ENCODE measurements around the gene OPCML.

Gene OPCML

DNA sequence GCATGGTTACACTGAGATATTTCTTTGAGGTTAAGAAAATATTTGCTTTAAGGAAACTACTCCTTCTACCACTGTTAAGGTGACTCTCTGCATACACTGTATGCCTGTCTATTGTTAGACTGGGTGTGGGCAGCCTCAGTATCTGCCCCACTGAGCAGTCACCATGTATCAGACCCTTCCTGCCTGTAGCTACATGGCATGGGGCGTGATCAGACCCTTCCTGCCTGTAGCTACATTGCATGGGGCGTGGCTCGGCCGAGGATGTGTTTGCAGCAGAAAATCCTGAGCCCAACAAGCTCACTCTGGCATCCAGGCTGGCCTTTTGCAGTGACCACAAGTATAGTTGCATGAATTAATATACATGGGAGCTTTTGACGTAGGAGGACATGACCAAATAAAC is 669.4 kb downstream of the OPCML start:
- H3K4me2 ChIP-seq (ENCODE audit: low read depth, low read length, poor library complexity, severe bottlenecking) = no peak overlapping the region
- no peaks in the 10 kb centered on the region for H3K9me3 ChIP-seq (ENCODE audit: insufficient read depth, low read length)
- H4K20me1 ChIP-seq (ENCODE audit: low read depth, low read length) = no peaks in the 10 kb centered on the region
- no peak for TF ChIP-seq EZH2phosphoT487 (conservative IDR thresholded peaks at IDR 0.05; ENCODE audit: low read length)
- TF ChIP-seq, protein P1, sequence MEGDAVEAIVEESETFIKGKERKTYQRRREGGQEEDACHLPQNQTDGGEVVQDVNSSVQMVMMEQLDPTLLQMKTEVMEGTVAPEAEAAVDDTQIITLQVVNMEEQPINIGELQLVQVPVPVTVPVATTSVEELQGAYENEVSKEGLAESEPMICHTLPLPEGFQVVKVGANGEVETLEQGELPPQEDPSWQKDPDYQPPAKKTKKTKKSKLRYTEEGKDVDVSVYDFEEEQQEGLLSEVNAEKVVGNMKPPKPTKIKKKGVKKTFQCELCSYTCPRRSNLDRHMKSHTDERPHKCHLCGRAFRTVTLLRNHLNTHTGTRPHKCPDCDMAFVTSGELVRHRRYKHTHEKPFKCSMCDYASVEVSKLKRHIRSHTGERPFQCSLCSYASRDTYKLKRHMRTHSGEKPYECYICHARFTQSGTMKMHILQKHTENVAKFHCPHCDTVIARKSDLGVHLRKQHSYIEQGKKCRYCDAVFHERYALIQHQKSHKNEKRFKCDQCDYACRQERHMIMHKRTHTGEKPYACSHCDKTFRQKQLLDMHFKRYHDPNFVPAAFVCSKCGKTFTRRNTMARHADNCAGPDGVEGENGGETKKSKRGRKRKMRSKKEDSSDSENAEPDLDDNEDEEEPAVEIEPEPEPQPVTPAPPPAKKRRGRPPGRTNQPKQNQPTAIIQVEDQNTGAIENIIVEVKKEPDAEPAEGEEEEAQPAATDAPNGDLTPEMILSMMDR (IDR thresholded peaks at IDR 0.05; ENCODE audit: insufficient read depth, low read length, poor library complexity, severe bottlenecking) = no peak
- H2AFZ ChIP-seq (ENCODE audit: low read depth, low read length, severe bottlenecking) = no peak overlapping the region
- H3F3A ChIP-seq (ENCODE audit: insufficient read depth) = no peaks in the 10 kb centered on the region
- H3K27me3 ChIP-seq (ENCODE audit: low read length) = no peaks in the 10 kb centered on the region
- H3K4me3 ChIP-seq (ENCODE audit: insufficient read depth, low read length, poor library complexity, severe bottlenecking) = no peak overlapping the region
- H3K27ac ChIP-seq (ENCODE audit: low read depth, low read length) = no peak overlapping the region
- no peaks in the 10 kb centered on the region for H3K9me2 ChIP-seq (replicated peaks; ENCODE audit: insufficient read depth, low read length)
- no peak overlapping the region for H3K9ac ChIP-seq (ENCODE audit: low read length)
- H3K79me2 ChIP-seq (ENCODE audit: insufficient read depth, low read length) = no peaks in the 10 kb centered on the region
- no peaks in the 10 kb centered on the region for H3K36me3 ChIP-seq (ENCODE audit: low read length)

DNA sequence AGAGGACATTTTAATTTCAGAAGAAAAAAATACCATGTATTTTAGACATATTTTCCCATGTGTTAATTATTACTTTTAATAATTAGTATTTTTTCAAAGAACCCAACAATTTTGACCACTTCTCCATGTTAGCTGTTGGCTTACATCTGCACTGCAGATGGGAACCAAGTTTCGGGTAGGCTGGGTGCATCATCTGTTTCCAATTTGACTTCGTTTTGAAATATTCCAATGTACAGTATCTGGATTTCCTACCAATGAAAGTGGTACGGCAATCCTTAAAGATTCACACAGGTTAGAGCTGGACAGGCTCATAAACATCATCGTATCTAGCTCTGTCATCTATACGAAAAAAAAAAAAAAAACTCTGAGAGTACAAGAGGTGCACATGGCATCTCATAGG is 670.2 kb downstream of the OPCML start:
- Histone ChIP-seq H3K79me2 (ENCODE audit: insufficient read depth, low read length) (no peaks in the 10 kb centered on the region), H3K9me3 (ENCODE audit: insufficient read depth, low read length) (no peaks in the 10 kb centered on the region), H3F3A (ENCODE audit: insufficient read depth) (no peaks in the 10 kb centered on the region), H2AFZ (ENCODE audit: low read depth, low read length, severe bottlenecking) (no peak overlapping the region), H3K36me3 (ENCODE audit: low read length) (no peaks in the 10 kb centered on the region), H3K4me2 (ENCODE audit: low read depth, low read length, poor library complexity, severe bottlenecking) (no peak overlapping the region), H3K9ac (ENCODE audit: low read length) (no peak overlapping the region), H3K27me3 (ENCODE audit: low read length) (no peaks in the 10 kb centered on the region), H3K27ac (ENCODE audit: low read depth, low read length) (no peak overlapping the region), H3K4me3 (ENCODE audit: insufficient read depth, low read length, poor library complexity, severe bottlenecking) (no peak overlapping the region), H4K20me1 (ENCODE audit: low read depth, low read length) (no peaks in the 10 kb centered on the region), H3K9me2 (replicated peaks; ENCODE audit: insufficient read depth, low read length) (no peaks in the 10 kb centered on the region)
- no peak for TF ChIP-seq EZH2phosphoT487 (conservative IDR thresholded peaks at IDR 0.05; ENCODE audit: low read length)
- TF ChIP-seq, protein P1 (IDR thresholded peaks at IDR 0.05; ENCODE audit: insufficient read depth, low read length, poor library complexity, severe bottlenecking) = no peak

DNA sequence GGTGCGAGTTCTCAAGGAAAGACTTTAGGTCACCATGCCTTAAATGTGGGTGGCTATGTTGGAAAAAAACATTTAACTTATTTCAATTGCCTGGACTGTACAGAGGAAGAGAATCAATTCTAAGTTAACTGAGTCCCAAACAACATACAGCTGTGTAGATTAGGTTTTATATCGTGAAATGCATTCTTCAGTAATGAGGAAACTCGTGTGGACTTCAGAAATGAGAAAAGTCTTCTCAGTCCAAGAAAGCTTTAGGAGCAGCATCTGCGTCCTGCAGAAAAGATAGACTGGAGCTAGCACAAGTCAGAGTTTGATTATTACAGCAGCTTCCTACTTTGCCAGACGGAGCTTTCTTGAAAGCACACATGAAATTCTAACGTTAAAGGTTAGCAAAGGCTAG is 673.0 kb downstream of the OPCML start:
- H3K4me3 ChIP-seq (ENCODE audit: insufficient read depth, low read length, poor library complexity, severe bottlenecking) = no peak overlapping the region
- no peaks in the 10 kb centered on the region for H3F3A ChIP-seq (ENCODE audit: insufficient read depth)
- no peaks in the 10 kb centered on the region for H3K9me3 ChIP-seq (ENCODE audit: insufficient read depth, low read length)
- no peaks in the 10 kb centered on the region for H3K9me2 ChIP-seq (replicated peaks; ENCODE audit: insufficient read depth, low read length)
- H3K27me3 ChIP-seq (ENCODE audit: low read length) = no peaks in the 10 kb centered on the region
- H4K20me1 ChIP-seq (ENCODE audit: low read depth, low read length) = no peaks in the 10 kb centered on the region
- no peaks in the 10 kb centered on the region for H3K79me2 ChIP-seq (ENCODE audit: insufficient read depth, low read length)
- no peak overlapping the region for H3K9ac ChIP-seq (ENCODE audit: low read length)
- H3K27ac ChIP-seq (ENCODE audit: low read depth, low read length) = no peak overlapping the region
- no peak for TF ChIP-seq EZH2phosphoT487 (conservative IDR thresholded peaks at IDR 0.05; ENCODE audit: low read length)
- TF ChIP-seq, protein P1 (IDR thresholded peaks at IDR 0.05; ENCODE audit: insufficient read depth, low read length, poor library complexity, severe bottlenecking) = no peak
- H3K4me2 ChIP-seq (ENCODE audit: low read depth, low read length, poor library complexity, severe bottlenecking) = no peak overlapping the region
- H2AFZ ChIP-seq (ENCODE audit: low read depth, low read length, severe bottlenecking) = no peak overlapping the region
- H3K36me3 ChIP-seq (ENCODE audit: low read length) = no peaks in the 10 kb centered on the region
